Mammary epithelial cell (primary cell): Measurements from ENCODE around the gene OGFR.

Experiments
- EZH2 ChIP-seq: IDR thresholded peaks from 2 replicates; pipeline ENCODE4 v1.6.1; 2012; ENCODE audit warnings: low read length, inconsistent platforms, borderline replicate concordance
- TF ChIP-seq, protein P1 (sequence below), 2 donors: IDR thresholded peaks in 1 of 2; conservative IDR thresholded peaks in 1 of 2; 2 replicates each; pipeline ENCODE4 v1.5.1; 2011 to 2012; ENCODE audit warnings: inconsistent platforms in 2 of 2, low read length in 2 of 2, mild to moderate bottlenecking in 2 of 2, control low read depth in 1 of 2, low read depth in 1 of 2; ENCODE audit not compliant: insufficient read depth in 1 of 2; ENCODE audit errors: extremely low read depth in 1 of 2

DNA sequence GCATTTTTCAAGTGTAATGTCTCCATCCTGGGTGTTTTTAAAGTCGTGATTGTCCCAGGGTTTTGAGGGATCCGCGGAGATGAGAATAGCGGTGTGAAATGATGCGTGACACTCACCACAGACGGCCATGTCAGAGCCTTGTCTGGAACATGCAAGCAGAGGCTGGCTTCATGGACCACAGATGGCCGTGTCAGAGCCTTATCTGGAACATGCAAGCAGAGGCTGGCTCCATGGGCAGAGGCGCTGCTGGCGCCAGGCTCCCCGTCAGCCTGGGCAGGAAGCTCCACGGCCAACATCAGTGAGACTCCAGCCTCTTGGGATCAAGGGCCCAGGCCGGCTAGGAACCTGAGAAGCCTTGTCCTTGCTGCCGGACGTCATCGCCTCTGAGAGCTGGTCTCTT is 16.0 kb upstream of the OGFR start:
- TF ChIP-seq, protein P1, sequence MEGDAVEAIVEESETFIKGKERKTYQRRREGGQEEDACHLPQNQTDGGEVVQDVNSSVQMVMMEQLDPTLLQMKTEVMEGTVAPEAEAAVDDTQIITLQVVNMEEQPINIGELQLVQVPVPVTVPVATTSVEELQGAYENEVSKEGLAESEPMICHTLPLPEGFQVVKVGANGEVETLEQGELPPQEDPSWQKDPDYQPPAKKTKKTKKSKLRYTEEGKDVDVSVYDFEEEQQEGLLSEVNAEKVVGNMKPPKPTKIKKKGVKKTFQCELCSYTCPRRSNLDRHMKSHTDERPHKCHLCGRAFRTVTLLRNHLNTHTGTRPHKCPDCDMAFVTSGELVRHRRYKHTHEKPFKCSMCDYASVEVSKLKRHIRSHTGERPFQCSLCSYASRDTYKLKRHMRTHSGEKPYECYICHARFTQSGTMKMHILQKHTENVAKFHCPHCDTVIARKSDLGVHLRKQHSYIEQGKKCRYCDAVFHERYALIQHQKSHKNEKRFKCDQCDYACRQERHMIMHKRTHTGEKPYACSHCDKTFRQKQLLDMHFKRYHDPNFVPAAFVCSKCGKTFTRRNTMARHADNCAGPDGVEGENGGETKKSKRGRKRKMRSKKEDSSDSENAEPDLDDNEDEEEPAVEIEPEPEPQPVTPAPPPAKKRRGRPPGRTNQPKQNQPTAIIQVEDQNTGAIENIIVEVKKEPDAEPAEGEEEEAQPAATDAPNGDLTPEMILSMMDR (conservative IDR thresholded peaks at IDR 0.05 in 1 of 2, IDR thresholded peaks at IDR 0.05 in 1 of 2; ENCODE audit: extremely low read depth in 1 of 2, insufficient read depth in 1 of 2, low read depth in 1 of 2, low read length in 2 of 2), result no peak
- TF ChIP-seq EZH2, result no peak
